Liver (tissue), 3 donors: ENCODE measurements around the gene COX11.

ENCODE experiments used
- EGR1 ChIP-seq, 2 donors: IDR thresholded peaks; 2 replicates each; pipeline ENCODE4 v1.6.1; 2016 to 2018; ENCODE audit warnings: antibody characterized with exemption in 2 of 2, low read depth in 2 of 2
- FOXA1 ChIP-seq: IDR thresholded peaks from 2 replicates; pipeline ENCODE4 v1.6.1; 2016; ENCODE audit warnings: antibody characterized with exemption
- HNF4G ChIP-seq: IDR thresholded peaks from 2 replicates; pipeline ENCODE4 v1.6.1; 2016; ENCODE audit warnings: antibody characterized with exemption
- JUND ChIP-seq, 2 donors: IDR thresholded peaks; 2 replicates each; pipeline ENCODE4 v1.6.1; 2016; ENCODE audit warnings: antibody characterized with exemption in 2 of 2
- RAD21 ChIP-seq, 2 donors: IDR thresholded peaks; 2 replicates each; pipeline ENCODE4 v1.6.1; 2016; ENCODE audit warnings: antibody characterized with exemption in 2 of 2, mild to moderate bottlenecking in 2 of 2
- RXRA ChIP-seq, 2 donors: IDR thresholded peaks; 2 replicates each; pipeline ENCODE4 v1.6.1; 2017 to 2018; ENCODE audit warnings: antibody characterized with exemption in 2 of 2, mild to moderate bottlenecking in 1 of 2
- SP1 ChIP-seq: IDR thresholded peaks from 2 replicates; pipeline ENCODE4 v1.6.1; 2018; ENCODE audit warnings: antibody characterized with exemption, mild to moderate bottlenecking
- TAF1 ChIP-seq: conservative IDR thresholded peaks from 2 replicates; pipeline ENCODE4 v1.6.1; 2016; ENCODE audit warnings: antibody characterized with exemption, mild to moderate bottlenecking
- YY1 ChIP-seq: IDR thresholded peaks from 2 replicates; pipeline ENCODE4 v1.6.1; 2016; ENCODE audit warnings: antibody characterized with exemption, mild to moderate bottlenecking
- TF ChIP-seq, protein P1 (sequence below): fragments of 150-350 bp; IDR thresholded peaks from 2 replicates; pipeline ENCODE4 v1.5.1; 2017; ENCODE audit warnings: improper control_type of control experiment, low read depth, low read length; ENCODE audit not compliant: missing input control
- TF ChIP-seq, protein P2 (sequence below): IDR thresholded peaks from 2 replicates; pipeline ENCODE4 v1.6.1; 2016; ENCODE audit warnings: antibody characterized with exemption
- TF ChIP-seq, protein P3 (sequence below): IDR thresholded peaks from 2 replicates; pipeline ENCODE4 v1.6.1; 2016; ENCODE audit warnings: antibody characterized with exemption, mild to moderate bottlenecking
- TF ChIP-seq, protein P4 (sequence below): IDR thresholded peaks from 2 replicates; pipeline ENCODE4 v1.6.1; 2016; ENCODE audit warnings: antibody characterized with exemption
- TF ChIP-seq, protein P5 (sequence below): IDR thresholded peaks from 2 replicates; pipeline ENCODE4 v1.6.1; 2016; ENCODE audit warnings: antibody characterized with exemption
- donor health status: healthy.
- donor health status: healthy.

DNA sequence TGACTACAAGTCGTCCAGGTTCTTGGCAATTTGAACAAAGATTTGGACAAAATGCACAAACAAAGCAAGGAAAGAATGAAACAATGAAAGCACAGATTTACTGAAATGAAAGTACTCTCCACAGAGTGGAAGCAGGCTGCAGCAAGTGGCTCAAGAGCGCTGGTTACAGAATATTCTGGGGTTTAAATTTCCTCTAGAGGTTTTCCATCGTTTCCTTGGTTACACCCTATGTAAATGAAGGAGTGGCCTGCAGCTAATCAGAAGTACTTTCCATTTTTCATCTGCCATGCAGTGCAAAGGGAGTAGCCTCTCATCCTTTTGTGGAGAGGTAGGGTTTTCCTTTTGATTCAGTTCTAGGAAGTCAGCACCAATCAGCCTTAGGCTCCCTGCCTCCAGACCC, 11.9 kb upstream of the COX11 start:
- TF ChIP-seq TAF1 (no peak), SP1 (no peak), YY1 (no peak), JUND (IDR thresholded peaks at IDR 0.05) (no peak), FOXA1 (no peak), RAD21 (IDR thresholded peaks at IDR 0.05) (no peak), EGR1 (IDR thresholded peaks at IDR 0.05; ENCODE audit: low read depth in 2 of 2) (no peak), RXRA (IDR thresholded peaks at IDR 0.05) (no peak), HNF4G (no peak)
- TF ChIP-seq, protein P1, sequence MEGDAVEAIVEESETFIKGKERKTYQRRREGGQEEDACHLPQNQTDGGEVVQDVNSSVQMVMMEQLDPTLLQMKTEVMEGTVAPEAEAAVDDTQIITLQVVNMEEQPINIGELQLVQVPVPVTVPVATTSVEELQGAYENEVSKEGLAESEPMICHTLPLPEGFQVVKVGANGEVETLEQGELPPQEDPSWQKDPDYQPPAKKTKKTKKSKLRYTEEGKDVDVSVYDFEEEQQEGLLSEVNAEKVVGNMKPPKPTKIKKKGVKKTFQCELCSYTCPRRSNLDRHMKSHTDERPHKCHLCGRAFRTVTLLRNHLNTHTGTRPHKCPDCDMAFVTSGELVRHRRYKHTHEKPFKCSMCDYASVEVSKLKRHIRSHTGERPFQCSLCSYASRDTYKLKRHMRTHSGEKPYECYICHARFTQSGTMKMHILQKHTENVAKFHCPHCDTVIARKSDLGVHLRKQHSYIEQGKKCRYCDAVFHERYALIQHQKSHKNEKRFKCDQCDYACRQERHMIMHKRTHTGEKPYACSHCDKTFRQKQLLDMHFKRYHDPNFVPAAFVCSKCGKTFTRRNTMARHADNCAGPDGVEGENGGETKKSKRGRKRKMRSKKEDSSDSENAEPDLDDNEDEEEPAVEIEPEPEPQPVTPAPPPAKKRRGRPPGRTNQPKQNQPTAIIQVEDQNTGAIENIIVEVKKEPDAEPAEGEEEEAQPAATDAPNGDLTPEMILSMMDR: no peak
- TF ChIP-seq, protein P2, sequence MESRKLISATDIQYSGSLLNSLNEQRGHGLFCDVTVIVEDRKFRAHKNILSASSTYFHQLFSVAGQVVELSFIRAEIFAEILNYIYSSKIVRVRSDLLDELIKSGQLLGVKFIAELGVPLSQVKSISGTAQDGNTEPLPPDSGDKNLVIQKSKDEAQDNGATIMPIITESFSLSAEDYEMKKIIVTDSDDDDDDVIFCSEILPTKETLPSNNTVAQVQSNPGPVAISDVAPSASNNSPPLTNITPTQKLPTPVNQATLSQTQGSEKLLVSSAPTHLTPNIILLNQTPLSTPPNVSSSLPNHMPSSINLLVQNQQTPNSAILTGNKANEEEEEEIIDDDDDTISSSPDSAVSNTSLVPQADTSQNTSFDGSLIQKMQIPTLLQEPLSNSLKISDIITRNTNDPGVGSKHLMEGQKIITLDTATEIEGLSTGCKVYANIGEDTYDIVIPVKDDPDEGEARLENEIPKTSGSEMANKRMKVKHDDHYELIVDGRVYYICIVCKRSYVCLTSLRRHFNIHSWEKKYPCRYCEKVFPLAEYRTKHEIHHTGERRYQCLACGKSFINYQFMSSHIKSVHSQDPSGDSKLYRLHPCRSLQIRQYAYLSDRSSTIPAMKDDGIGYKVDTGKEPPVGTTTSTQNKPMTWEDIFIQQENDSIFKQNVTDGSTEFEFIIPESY: no peak
- TF ChIP-seq, protein P3, sequence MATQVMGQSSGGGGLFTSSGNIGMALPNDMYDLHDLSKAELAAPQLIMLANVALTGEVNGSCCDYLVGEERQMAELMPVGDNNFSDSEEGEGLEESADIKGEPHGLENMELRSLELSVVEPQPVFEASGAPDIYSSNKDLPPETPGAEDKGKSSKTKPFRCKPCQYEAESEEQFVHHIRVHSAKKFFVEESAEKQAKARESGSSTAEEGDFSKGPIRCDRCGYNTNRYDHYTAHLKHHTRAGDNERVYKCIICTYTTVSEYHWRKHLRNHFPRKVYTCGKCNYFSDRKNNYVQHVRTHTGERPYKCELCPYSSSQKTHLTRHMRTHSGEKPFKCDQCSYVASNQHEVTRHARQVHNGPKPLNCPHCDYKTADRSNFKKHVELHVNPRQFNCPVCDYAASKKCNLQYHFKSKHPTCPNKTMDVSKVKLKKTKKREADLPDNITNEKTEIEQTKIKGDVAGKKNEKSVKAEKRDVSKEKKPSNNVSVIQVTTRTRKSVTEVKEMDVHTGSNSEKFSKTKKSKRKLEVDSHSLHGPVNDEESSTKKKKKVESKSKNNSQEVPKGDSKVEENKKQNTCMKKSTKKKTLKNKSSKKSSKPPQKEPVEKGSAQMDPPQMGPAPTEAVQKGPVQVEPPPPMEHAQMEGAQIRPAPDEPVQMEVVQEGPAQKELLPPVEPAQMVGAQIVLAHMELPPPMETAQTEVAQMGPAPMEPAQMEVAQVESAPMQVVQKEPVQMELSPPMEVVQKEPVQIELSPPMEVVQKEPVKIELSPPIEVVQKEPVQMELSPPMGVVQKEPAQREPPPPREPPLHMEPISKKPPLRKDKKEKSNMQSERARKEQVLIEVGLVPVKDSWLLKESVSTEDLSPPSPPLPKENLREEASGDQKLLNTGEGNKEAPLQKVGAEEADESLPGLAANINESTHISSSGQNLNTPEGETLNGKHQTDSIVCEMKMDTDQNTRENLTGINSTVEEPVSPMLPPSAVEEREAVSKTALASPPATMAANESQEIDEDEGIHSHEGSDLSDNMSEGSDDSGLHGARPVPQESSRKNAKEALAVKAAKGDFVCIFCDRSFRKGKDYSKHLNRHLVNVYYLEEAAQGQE: no peak
- TF ChIP-seq, protein P4, sequence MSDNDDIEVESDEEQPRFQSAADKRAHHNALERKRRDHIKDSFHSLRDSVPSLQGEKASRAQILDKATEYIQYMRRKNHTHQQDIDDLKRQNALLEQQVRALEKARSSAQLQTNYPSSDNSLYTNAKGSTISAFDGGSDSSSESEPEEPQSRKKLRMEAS: no peak
- TF ChIP-seq, protein P5, sequence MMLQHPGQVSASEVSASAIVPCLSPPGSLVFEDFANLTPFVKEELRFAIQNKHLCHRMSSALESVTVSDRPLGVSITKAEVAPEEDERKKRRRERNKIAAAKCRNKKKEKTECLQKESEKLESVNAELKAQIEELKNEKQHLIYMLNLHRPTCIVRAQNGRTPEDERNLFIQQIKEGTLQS: no peak
